Measurements from ENCODE around the gene BCL7C.

The BCL7C gene

DNA sequence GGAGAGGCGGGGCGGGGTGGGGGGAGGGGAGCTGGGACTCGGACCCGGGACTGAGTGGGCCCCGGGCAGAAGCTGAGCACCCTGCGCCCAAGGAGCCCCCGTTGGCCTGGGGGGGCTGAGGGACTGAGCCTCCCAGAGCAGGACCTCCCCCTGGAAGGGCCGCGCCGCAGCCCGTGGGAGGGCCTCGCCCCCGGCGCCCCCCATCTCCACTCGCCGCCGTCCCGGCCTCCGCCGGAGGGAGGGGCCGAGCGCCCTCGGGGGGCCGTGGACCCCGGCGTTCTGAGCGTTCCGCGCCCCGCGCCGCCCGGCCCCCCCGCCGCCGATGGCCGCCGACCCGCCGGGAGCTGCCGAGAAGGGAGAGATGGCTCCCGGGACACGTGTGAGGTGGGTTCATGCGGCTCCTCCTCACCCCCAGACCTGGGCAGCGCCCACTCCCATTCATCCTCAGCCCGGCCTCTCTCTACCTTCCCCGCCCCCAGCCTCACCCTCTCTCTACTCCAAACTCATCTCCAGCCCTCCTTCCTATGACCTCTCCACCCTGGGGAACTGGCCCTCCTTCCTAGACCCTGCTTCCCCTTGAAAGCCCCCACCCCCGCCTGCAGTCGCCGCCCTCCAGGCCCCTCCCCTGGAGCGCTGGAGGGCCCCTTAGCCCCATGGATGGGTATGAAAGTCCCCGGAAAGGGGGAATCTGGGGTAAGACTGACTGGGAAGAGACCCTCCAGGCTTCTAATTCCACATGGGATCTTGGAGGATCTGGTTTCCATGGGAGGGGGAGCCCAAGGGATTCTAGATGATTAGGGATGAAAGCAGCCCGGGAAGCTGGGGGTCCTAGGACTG lies 30.4 kb upstream of the BCL7C start:
- H3K4me1 ChIP-seq, result peaks cover 0 to 38% (median 22%) of the 10 kb centered on the region in 4 donors
- intact Hi-C loops (cut with DNase I; ENCODE audit: low total_unique reads), result loop anchor here (5.0 kb wide), 1 partner anchor 82 kb away; no protein-coding TSS in a partner anchor
- no peaks in the 10 kb centered on the region for H3K27me3 ChIP-seq
- H3K36me3 ChIP-seq, result peaks cover 0 to 33% (median 0%) of the 10 kb centered on the region in 3 donors
- no peak for TF ChIP-seq CTCF (IDR thresholded peaks at IDR 0.05)
- peak overlapping the region; percentile 89 to 98 for H3K27ac ChIP-seq
- DNase-seq, result peak in 1 of 2 donors; percentile 73
- H3K9me3 ChIP-seq, result no peaks in the 10 kb centered on the region
- peak overlapping the region; percentile 82 to 97 for H3K4me3 ChIP-seq

DNA sequence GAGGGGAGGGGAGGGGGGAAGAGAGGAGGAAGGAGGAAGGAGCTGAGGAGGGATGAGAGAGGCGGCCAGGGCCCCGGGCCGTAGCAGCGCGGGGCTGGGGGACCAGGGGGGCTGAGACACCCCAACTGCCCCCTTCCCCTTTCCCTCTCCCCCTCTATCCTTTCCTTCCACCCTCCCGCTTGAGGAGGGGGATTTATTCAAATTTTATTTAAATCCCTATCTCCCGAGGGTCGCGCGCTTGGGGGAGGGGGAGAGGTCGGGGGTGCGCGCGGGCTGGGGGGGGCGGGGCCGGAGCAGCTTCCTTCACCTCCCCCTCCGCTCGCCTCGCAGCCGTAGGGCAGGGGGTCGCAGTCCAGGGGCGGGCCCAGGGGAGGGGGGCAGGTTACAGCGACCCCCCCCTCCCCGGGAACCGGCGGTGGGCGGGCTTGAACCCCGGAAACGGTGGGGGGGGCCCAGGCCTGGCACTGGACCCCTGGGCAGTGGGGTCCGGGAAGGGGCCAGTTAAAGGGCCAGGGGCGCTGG lies 29.7 kb upstream of the BCL7C start, which contains the start of gene FBXL19:
TSS of gene FBXL19 (plus strand) at position 19 of the 522 bp plus-strand sequence. CDS start 2,183 bp downstream, outside the sequence.
- intact Hi-C loops (cut with DNase I; ENCODE audit: low total_unique reads), result loop anchor here (2.0 to 5.0 kb wide), 2 partner anchors 25 to 81 kb away; partner anchors contain the start of gene ORAI3
- H3K4me1 ChIP-seq, result peaks cover 0 to 38% (median 22%) of the 10 kb centered on the region in 4 donors
- H3K27me3 ChIP-seq, result no peaks in the 10 kb centered on the region
- no peaks in the 10 kb centered on the region for H3K9me3 ChIP-seq
- peak within 1 kb of the TSS; percentile 89 to 98 for H3K27ac ChIP-seq
- DNase-seq, result peak; percentile 39 to 77
- no peak for TF ChIP-seq CTCF (IDR thresholded peaks at IDR 0.05)
- peaks cover 0 to 26% (median 0%) of the 10 kb centered on the region in 3 donors for H3K36me3 ChIP-seq
- H3K4me3 ChIP-seq, result peak within 1 kb of the TSS; percentile 82 to 97

GRCh38 chr16:30922960-30923535 lies 29.2 kb upstream of the BCL7C start:
- H3K27ac ChIP-seq, result peak overlapping the region; percentile 89 to 98
- intact Hi-C loops (cut with DNase I; ENCODE audit: low total_unique reads), result loop anchor here (2.0 to 5.0 kb wide), 2 partner anchors 26 to 81 kb away; partner anchors contain the start of gene ORAI3
- H3K36me3 ChIP-seq, result peaks cover 0 to 21% (median 0%) of the 10 kb centered on the region in 3 donors
- no peaks in the 10 kb centered on the region for H3K27me3 ChIP-seq
- H3K4me1 ChIP-seq, result peaks cover 0 to 38% (median 22%) of the 10 kb centered on the region in 4 donors
- H3K4me3 ChIP-seq, result peak overlapping the region; percentile 82 to 97
- H3K9me3 ChIP-seq, result no peaks in the 10 kb centered on the region
- no peak for TF ChIP-seq CTCF (IDR thresholded peaks at IDR 0.05)
- peak; percentile 100 for DNase-seq

GRCh38 chr16:30922420-30922959 lies 28.6 kb upstream of the BCL7C start:
- intact Hi-C loops (cut with DNase I; ENCODE audit: low total_unique reads), result loop anchor here (2.0 to 5.0 kb wide), 2 partner anchors 26 to 80 kb away; partner anchors contain the start of gene ORAI3
- Histone ChIP-seq H3K36me3 (peaks cover 0 to 18% (median 0%) of the 10 kb centered on the region in 3 donors), H3K27me3 (no peaks in the 10 kb centered on the region), H3K27ac (peak overlapping the region; percentile 89 to 98), H3K4me3 (peak overlapping the region; percentile 82 to 97), H3K4me1 (peaks cover 0 to 32% (median 20%) of the 10 kb centered on the region in 4 donors), H3K9me3 (no peaks in the 10 kb centered on the region)
- no peak for TF ChIP-seq CTCF (IDR thresholded peaks at IDR 0.05)
- DNase-seq, result peak; percentile 100

Data from tibial artery (tissue), 4 donors.